Uterus (tissue), 2 donors: ENCODE data around the gene RETREG3.

Experiments
- POLR2A ChIP-seq, 2 donors: fragments of 450-650 bp; IDR thresholded peaks; one replicate each; pipeline ENCODE4 v1.6.1; 2016; ENCODE audit warnings: antibody characterized with exemption in 2 of 2, mild to moderate bottlenecking in 1 of 2, moderate library complexity in 1 of 2
- TF ChIP-seq, protein P1 (sequence below), 4 experiments: fragments of 200-600 bp in 2 of 4; fragments of 450-650 bp in 2 of 4; sonication (generic) in 2 of 4; IDR thresholded peaks; one replicate each; pipeline ENCODE4 v1.5.1; 2016 to 2019; ENCODE audit warnings: antibody characterized with exemption in 4 of 4, mild to moderate bottlenecking in 2 of 4, moderate library complexity in 1 of 4

DNA sequence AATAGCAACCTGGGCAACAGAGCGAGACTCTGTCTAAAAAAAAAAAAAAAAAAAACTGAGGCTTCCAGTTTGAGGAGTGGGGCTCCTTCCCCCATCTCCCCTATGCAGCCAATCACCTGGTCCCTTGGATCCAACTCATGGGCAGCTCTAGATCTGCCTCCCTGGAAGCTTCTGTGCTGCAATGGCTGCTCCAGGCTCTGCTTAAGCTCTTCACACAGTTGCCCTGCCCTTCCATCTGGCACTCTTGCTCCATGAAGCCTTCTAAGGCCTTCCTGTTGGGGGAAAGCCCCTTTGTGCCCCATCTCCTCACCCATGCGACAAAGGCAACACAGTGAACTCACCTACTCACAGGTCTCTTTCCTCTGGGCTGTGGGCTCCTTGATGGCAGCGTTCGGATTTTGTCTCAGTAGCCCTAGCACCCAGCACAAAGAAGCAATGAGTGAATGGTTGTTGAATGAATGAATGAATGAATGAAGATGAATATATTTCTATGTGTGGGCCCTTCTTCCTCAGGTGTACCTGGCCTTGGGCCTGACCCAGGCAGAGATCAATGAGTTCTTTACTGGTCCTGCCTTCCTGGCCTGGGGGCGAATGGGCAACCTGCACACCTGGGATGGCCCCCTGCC is 71.2 kb downstream of the RETREG3 start:
- TF ChIP-seq, protein P1, sequence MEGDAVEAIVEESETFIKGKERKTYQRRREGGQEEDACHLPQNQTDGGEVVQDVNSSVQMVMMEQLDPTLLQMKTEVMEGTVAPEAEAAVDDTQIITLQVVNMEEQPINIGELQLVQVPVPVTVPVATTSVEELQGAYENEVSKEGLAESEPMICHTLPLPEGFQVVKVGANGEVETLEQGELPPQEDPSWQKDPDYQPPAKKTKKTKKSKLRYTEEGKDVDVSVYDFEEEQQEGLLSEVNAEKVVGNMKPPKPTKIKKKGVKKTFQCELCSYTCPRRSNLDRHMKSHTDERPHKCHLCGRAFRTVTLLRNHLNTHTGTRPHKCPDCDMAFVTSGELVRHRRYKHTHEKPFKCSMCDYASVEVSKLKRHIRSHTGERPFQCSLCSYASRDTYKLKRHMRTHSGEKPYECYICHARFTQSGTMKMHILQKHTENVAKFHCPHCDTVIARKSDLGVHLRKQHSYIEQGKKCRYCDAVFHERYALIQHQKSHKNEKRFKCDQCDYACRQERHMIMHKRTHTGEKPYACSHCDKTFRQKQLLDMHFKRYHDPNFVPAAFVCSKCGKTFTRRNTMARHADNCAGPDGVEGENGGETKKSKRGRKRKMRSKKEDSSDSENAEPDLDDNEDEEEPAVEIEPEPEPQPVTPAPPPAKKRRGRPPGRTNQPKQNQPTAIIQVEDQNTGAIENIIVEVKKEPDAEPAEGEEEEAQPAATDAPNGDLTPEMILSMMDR (IDR thresholded peaks at IDR 0.05): no peak
- no peak for TF ChIP-seq POLR2A (IDR thresholded peaks at IDR 0.05)
